ENCODE data around the gene ADAM17.

GRCh38 chr2:9480157-9480556 is 75.5 kb downstream of the ADAM17 start:
- no peak for TF ChIP-seq CTCF (conservative IDR thresholded peaks at IDR 0.05; ENCODE audit: low read length)
- no peak for TF ChIP-seq EZH2phosphoT487 (IDR thresholded peaks at IDR 0.05; ENCODE audit: borderline replicate concordance)

All from Loucy (cell line).